ENCODE measurements around the gene GBP5.

The GBP5 gene

DNA sequence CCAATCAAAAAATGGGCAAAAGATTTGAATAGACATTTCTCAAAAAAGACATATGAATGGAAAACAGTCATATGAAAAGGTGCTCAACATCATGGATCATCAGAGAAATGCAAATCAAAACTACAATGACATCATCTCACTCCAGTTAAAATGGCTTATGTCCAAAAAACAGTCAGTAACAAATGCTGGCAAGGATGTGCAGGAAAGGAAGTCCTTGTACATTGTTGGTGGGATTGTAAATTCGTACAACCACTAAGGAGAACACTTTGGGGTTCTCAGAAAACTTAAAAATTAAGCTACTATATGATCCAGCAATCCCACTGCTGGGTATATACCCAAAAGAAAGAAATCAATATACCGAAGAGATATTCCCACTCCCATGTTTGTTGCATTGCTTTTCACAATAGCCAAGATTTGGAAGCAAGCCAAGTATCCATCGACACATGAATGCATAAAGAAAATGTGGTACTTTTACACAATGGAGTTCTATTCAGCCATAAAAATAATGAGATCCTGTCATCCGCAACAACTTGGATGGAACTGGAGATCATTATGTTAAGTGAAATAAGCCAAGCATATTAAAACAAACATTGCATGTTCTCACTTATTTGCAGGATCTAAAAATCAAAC lies 17.9 kb downstream of the GBP5 start:
- H3K4me3 ChIP-seq (ENCODE audit: low read depth, low read length): no peak overlapping the region
- TF ChIP-seq, protein P1, sequence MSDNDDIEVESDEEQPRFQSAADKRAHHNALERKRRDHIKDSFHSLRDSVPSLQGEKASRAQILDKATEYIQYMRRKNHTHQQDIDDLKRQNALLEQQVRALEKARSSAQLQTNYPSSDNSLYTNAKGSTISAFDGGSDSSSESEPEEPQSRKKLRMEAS (IDR thresholded peaks at IDR 0.05; ENCODE audit: low read depth, low read length): no peak
- TF ChIP-seq CTCF (IDR thresholded peaks at IDR 0.05; ENCODE audit: low read depth, low read length): no peak
- DNase-seq (ENCODE audit: low read depth): no peak

DNA sequence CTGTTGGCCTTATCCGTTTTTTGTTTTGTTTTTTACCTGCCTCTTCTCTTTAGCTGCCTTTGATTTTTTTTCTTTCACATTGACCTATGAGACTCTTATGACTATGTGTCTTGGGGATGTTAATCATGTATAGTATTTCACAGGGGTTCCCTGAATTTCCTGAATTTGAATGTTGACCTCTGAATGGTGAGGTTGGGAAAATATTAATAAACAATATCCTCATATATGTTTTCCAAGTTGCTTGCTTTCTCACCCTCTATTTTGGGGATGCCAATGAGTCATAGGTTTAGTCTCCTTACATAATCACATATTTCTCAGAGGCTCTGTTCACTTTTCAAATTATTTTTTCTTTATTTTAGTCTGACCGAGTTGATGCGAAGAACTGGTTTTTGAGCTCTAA lies 29.6 kb downstream of the GBP5 start:
- no peak for TF ChIP-seq MYC (IDR thresholded peaks at IDR 0.05; ENCODE audit: low read depth, low read length)
- no peak for TF ChIP-seq CTCF (IDR thresholded peaks at IDR 0.05; ENCODE audit: low read depth, low read length)
- TF ChIP-seq, protein P1 (IDR thresholded peaks at IDR 0.05; ENCODE audit: low read depth, low read length): no peak
- no peak for TF ChIP-seq POLR2A (IDR thresholded peaks at IDR 0.05; ENCODE audit: extremely low read depth, insufficient read length)

More for the DNA sequence above, 29.6 kb downstream of the GBP5 start:
- DNase-seq (ENCODE audit: low read depth): no peak
- no peak overlapping the region for H3K4me3 ChIP-seq (ENCODE audit: low read depth, low read length)

Data from NB4 (cell line).